Left lung (tissue), 10 donors: Measurements from ENCODE around the gene TCF7L1. TPM values are rescaled to one million over a fixed set of nuclear protein-coding genes. Genes with fewer than 3 reads are reported as not detected.

Experiments
- ATAC-seq: fragments of 200-7000 bp; cut with Tn5 transposase; one replicate; pipeline ENCODE4 v1.9.1; 2020; ENCODE audit warnings: moderate library complexity
- DNase-seq, 4 donors: peaks; one replicate each; pipeline ENCODE4 v3.0.0-alpha.2; 2013 to 2020
- H3K27ac ChIP-seq, 2 donors: fragments of 200-600 bp; sonication (generic) in 1 of 2; one replicate each; pipeline versions ENCODE4 v1.5.0 to v1.8.0; 2020 to 2021
- H3K27me3 ChIP-seq, 2 donors: fragments of 200-600 bp; sonication (generic) in 1 of 2; one replicate each; pipeline versions ENCODE4 v1.5.0 to v1.8.0; 2020 to 2021
- H3K36me3 ChIP-seq, 2 donors: fragments of 200-600 bp; sonication (generic) in 1 of 2; one replicate each; pipeline versions ENCODE4 v1.5.0 to v1.8.0; 2020 to 2021
- H3K4me1 ChIP-seq, 2 donors: fragments of 200-600 bp; one replicate each; pipeline ENCODE4 v1.8.0; 2021
- H3K4me3 ChIP-seq, 2 donors: fragments of 200-600 bp; sonication (generic) in 1 of 2; one replicate each; pipeline versions ENCODE4 v1.5.0 to v1.8.0; 2020 to 2021; ENCODE audit warnings: mild to moderate bottlenecking in 1 of 2
- H3K9me3 ChIP-seq, 2 donors: fragments of 200-600 bp; sonication (generic) in 1 of 2; one replicate each; pipeline versions ENCODE4 v1.5.0 to v1.8.0; 2020 to 2021
- intact Hi-C, 2 donors: fragments of 100-400 bp; cut with DNase I; formaldehyde crosslinking; loops; one replicate each; pipeline versions ENCODE4 v1.11.2 to v1.14.2; 2022
- polyA plus RNA-seq, 6 donors: library from polyadenylated mRNA; unstranded; fragments of 120-200 nt; gene quantifications; one replicate each; pipeline ENCODE4 v1.2.1, GENCODE V29; 2013; ENCODE audit not compliant: insufficient read length in 6 of 6
- total RNA-seq, 2 donors: library from RNA; stranded (reverse); fragmentation: NEBNext Ultra II Directional; extraction: Animal tissue kit (Norgen Biotek cat#: 25700); gene quantifications; one replicate each; pipeline ENCODE4 v1.2.1, GENCODE V29; 2021
- TF ChIP-seq, protein P1 (sequence below), 2 donors: fragments of 200-600 bp; sonication (generic) in 1 of 2; IDR thresholded peaks; one replicate each; pipeline versions ENCODE4 v1.5.0 to v1.8.0; 2021; ENCODE audit warnings: antibody characterized with exemption in 2 of 2
- donor health status: DM: no; HTN: yes; CAD: no.
- donor health status: DM: no; HTN: no; CAD: no.

Gene TCF7L1
- total and polyA plus RNA-seq, 8 donors = 16.4 to 63.9 (median 57.5) TPM

DNA sequence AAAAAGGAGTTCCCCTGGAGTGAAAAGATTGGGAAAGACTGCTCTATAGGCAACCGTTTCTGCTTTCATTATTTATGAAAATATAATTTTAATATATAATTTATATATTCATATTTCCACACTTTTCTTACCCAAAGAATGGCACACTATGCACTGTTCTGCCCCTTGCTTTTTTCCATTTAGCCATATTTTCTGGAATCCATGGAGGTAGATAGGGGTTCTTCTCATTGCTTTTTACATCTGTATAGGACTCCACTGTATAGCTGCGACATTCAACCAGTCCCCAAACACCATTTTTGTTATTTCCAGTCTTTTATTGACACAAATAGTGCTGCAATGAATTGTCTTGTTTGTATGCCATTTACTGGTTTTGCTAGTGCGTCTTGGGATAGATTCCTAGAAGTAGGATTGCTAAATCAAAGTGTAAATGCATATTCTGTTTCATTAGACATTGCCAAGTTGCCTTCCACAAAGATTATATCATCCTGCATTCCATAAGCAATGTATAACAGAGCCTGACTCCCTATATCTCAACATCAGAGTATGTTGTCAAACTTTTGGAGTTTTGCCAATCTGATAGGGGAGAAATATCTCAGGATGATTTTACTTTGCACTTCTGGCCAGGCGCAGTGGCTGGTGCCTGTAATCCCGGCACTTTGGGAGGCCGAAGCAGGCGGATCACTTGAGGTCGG, 26.6 kb upstream of the TCF7L1 start:
- intact Hi-C loops = no loop called here
- no peak for ATAC-seq
- Histone ChIP-seq H3K27me3 (no peaks in the 10 kb centered on the region), H3K4me1 (no peaks in the 10 kb centered on the region), H3K9me3 (no peaks in the 10 kb centered on the region), H3K4me3 (no peak overlapping the region), H3K36me3 (no peaks in the 10 kb centered on the region), H3K27ac (no peak overlapping the region)
- TF ChIP-seq, protein P1, sequence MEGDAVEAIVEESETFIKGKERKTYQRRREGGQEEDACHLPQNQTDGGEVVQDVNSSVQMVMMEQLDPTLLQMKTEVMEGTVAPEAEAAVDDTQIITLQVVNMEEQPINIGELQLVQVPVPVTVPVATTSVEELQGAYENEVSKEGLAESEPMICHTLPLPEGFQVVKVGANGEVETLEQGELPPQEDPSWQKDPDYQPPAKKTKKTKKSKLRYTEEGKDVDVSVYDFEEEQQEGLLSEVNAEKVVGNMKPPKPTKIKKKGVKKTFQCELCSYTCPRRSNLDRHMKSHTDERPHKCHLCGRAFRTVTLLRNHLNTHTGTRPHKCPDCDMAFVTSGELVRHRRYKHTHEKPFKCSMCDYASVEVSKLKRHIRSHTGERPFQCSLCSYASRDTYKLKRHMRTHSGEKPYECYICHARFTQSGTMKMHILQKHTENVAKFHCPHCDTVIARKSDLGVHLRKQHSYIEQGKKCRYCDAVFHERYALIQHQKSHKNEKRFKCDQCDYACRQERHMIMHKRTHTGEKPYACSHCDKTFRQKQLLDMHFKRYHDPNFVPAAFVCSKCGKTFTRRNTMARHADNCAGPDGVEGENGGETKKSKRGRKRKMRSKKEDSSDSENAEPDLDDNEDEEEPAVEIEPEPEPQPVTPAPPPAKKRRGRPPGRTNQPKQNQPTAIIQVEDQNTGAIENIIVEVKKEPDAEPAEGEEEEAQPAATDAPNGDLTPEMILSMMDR (IDR thresholded peaks at IDR 0.05) = no peak
- DNase-seq = peak in 1 of 4 donors; percentile 2

DNA sequence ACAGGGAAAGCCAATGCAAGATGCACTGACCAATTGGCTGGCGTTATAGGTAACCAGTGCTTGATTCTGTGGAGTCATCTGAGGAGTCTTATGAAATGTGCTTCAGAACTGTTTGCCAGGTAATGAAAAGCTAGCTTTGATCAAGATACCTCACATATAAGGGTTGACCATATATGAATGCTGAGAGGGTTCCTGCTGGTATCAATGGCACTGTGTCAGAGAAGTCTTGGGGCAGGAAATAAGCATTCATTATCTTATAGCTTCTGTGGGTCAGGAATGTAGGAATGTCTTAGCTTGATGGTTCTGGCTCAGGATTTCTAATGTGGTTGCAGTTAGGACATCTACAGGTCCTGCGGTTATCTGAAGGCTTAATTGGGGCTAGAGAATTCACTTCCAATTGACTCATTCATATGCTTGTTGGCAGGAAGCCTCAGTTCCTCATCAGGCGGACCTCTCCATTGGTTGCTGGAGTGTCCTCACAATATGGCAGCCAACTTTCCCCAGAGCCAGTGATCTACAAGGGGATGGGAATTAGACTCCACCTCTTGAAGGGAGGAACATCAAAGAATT, 22.1 kb upstream of the TCF7L1 start:
- DNase-seq (no peak), ATAC-seq (no peak)
- Histone ChIP-seq H3K27me3 (no peaks in the 10 kb centered on the region), H3K9me3 (no peaks in the 10 kb centered on the region), H3K27ac (no peak overlapping the region), H3K4me1 (no peaks in the 10 kb centered on the region), H3K36me3 (no peaks in the 10 kb centered on the region), H3K4me3 (no peak overlapping the region)
- TF ChIP-seq, protein P1 (IDR thresholded peaks at IDR 0.05) = no peak
- intact Hi-C loops = no loop called here

DNA sequence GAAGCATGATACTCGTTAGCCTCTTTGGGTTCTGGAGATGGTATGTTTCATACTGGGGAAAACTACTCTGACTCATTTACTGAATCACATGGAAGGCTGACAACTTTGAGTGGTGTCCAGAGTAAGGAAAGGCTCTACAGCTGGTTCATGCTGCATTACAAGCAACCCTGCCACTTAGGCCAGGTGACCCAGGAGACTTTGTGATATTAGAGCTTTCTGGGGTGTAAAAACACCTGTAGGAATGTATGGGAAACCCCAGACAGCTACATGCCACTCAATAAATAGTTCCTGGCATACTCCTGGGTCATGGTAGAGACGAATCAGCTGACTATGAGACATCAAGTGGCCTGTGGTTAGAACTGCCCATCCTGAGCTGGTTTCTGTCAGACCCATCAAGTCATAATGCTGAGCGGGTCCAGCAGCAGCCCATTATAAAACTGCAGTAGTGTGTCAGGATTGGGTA, 21.3 kb upstream of the TCF7L1 start:
- TF ChIP-seq, protein P1 (IDR thresholded peaks at IDR 0.05) = no peak
- Histone ChIP-seq H3K9me3 (no peaks in the 10 kb centered on the region), H3K4me3 (no peak overlapping the region), H3K27ac (no peak overlapping the region), H3K27me3 (no peaks in the 10 kb centered on the region), H3K36me3 (no peaks in the 10 kb centered on the region), H3K4me1 (no peaks in the 10 kb centered on the region)
- intact Hi-C loops = no loop called here
- ATAC-seq (no peak), DNase-seq (no peak)

DNA sequence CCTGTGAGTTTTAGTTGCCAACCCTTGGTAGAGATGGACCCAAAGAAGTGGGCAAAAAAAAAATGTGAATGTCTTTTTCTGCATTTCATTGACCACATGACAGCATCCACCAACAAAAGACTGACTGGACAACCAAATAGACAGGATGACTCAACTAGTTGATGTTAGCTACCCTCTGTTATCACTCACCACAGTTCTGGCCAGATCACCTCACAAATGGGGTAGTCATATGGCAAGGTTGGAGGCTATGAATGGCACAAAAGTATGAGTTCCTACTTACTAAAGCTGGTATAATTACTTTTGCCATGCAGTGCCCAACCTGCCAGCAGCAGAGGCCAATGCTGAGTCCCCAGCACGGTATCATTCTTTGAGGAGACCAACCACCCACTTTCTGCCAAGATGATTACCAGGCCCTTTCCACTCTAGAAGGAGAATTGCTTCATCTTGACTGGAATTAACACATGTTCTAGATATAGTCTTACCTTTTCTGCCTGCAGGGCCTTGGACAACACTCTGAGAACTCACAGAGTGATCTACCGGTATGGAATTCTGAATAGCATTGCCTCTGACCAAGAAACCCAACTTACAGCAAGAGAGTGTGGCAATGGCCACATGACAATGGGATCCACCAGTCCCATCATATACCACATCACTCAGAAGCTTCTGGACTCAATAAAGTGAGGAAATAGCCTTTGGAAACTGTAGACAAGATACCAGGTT, 20.1 kb upstream of the TCF7L1 start:
- DNase-seq (no peak), ATAC-seq (no peak)
- TF ChIP-seq, protein P1 (IDR thresholded peaks at IDR 0.05) = no peak
- Histone ChIP-seq H3K4me1 (no peaks in the 10 kb centered on the region), H3K9me3 (no peaks in the 10 kb centered on the region), H3K36me3 (no peaks in the 10 kb centered on the region), H3K4me3 (no peak overlapping the region), H3K27ac (no peak overlapping the region), H3K27me3 (no peaks in the 10 kb centered on the region)
- intact Hi-C loops = no loop called here
